HG02840 (cell line): ENCODE data around the gene SMCHD1.
"Not testable (repeated sequence)": the region's sequence is repeated elsewhere in the genome, so short reads cannot be mapped to it uniquely, and the experiment has no call there.

ENCODE experiments used
- ATAC-seq: cut with Tn5 transposase; IDR thresholded peaks from one replicate; pipeline ENCODE4 v1.9.1; 2021; ENCODE audit warnings: mild to moderate bottlenecking, moderate library complexity, moderate number of reproducible peaks; ENCODE audit not compliant: unreplicated experiment, low FRiP score

The SMCHD1 gene

DNA sequence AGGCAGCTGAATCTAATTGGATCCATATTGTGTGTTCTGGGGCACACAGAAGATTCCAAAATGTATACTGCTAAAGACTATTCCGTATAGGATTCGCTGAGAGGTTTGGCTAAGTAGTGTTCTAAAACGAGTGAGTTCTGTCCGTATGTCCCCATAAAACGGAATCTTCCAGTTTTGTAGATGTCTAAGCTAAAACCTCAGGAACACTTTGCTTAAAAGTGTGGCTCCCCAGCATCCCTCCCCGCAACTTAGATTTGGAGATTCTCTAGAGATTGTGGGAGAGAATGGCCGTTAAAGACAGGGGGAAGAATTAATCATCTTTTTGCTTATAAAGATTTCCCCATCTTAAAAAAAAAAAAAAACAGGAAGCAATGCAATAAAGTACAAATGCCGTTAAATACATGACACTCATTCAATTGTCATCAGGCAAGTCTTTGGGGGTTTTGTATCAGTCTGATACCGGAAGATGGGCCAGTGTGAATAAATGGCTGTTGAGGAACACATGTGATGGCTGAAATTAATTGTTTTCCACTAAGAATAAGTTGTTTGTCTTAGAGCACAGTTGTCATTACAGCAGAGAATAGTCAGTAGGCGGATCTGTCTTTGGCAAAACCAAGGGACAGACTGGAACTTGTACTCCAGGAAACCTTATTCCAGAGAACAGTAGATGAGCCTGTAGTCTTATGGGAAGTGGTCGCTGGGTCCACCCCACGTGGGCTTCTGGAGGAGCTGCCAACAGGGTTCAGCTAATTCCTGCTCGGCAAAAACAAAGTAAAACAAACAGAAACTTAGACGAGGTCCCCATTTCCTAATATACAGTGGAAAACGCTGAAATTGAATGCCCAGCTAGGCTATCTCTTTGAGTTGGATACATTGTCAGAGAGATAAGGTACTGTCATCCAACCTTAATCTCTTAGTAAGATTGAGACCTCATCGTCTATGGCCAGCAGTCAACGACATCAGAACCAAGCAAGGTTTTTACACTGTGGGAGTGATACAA lies 193.0 kb downstream of the SMCHD1 start:
- ATAC-seq: no peak

DNA sequence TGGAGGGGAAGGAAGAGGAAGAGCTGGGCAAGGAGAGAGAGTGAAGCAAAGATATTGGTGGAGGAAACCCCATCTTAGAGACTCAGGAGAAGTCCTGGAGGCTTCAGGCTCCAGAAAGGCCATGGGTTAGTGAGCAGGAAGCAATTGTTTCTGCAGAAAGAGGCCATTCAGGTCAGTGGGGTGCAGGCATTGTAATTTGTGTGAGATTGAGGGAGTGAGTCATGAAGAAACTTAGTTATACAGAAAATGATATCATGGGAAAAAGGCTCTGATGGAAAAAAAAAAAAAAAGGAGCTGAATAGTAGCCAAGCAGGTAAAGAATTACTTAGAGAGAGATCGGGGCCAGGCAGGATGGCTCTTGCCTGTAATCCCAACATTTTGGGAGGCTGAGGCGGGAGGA lies 195.3 kb downstream of the SMCHD1 start:
- no peak for ATAC-seq

DNA sequence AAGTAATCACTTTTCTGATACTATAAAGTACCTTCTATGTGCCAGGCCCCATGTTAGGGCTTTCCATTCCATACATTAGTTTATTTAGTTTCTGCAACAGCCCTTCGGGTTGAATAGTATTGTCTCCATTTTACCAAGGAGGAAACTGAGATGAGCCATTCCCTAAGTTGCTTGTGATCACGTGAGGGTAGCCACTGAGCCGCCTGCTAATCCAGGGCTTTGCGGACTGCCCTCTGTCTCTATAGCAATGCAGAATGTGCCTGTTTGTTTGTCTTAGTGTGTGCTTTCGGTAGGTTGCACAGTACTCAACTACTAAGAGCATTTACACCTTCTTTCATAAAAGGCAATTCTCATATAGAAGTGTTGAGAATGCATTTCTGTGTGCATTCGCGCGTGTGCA lies 196.2 kb downstream of the SMCHD1 start:
- ATAC-seq: no peak

DNA sequence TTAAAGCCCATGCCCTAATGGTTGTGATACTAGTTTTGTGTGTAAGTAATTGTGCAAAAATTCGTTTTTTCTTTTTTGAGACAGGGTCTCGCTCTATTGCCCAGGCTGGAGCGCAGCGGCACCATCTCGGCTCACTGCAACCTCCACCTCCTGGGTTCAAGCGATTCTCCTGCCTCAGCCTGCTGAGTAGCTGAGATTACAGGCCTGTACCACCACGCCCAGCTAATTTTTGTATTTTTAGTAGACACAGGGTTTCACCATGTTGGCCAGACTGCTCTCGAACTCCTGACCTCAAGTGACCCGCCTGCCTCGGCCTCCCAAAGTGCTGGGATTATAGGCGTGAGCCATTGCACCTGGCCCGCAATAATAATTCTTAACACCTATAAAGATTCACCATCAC lies 196.9 kb downstream of the SMCHD1 start:
- not testable (repeated sequence) for ATAC-seq

DNA sequence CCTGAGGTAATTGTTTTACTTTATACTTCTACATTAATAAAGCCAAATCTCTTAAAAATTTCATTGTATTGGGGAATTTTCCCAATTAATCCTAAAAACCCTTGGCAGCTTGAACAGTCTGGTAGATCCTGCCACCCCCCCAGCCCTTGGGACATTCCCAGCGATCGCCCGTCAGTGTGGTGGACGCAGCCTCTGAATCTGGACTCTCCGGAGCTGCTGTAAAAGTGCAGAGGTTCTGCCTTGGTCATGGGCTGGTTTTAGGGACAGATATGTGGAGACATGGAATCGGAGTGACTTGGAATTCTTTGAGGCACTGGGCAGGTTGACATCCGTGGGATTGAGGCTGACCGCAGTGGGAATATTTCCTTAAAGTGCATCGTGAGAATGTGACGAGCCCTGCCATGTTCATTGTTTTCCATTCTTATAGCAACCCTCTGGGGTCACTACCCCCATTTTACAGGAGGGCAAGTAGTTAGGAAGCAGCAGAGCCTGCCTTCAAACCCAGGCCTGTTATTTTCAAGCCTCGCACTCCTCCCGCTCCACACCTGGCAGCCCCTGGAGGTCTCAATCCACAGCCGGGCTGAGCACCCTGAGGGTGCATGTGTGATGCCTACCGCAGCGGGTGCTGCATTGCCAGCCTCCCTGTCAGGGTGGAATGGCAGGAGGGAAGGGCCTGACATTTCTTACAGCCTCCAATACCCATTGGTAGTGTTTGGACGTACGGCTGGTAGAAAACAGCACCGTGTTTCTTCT lies 197.8 kb downstream of the SMCHD1 start:
- ATAC-seq: no peak

DNA sequence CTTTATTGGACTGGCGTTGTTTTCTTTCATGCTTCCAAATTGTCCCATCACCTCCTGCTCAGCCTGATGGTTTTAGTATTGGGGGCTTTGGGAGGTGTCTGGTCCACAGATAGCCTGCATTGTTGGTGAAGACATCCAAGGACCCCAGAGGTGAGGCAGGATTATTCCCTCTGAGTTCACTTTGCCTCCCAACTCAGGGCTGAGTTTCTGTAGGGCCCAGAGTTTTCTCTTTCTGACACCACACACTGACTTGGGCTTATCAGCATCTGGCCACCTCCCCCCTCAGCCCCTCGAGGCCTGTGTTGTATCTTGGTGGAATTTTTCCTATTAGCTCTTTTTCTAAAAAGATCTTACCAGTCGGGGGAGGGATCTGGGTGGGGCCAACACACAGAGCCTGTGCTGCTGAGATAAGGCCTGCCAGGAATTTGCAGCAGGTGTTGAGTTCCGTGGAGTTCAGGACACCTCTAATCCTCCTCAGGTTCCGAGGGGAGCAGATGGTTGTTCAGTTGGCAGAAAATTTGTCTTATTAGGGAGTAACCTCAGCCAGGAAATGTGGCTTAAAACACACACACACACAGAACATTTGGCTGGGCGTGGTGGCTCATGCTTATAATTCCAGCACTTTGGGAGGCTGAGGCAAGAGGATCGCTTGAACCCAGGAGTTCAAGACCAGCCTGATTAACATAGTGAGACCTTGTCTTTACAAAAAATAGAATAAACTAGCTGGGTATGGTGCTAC lies 198.6 kb downstream of the SMCHD1 start:
- no peak for ATAC-seq
